GM19324 (cell line): ENCODE data around the gene MSN.
A peak's percentile ranks its signal among the peaks of the same experiment; 100 is the strongest.

Source experiments
- ATAC-seq: cut with Tn5 transposase; IDR thresholded peaks from one replicate; pipeline ENCODE4 v1.9.1; 2021; ENCODE audit warnings: mild to moderate bottlenecking, moderate library complexity; ENCODE audit not compliant: unreplicated experiment, low FRiP score

The MSN gene

GRCh38 chrX:65671966-65672365 lies 4.5 kb downstream of the MSN start:
- ATAC-seq = no peak

- ATAC-seq = no peak
Observed at GRCh38 chrX:65673857-65674203, 6.4 kb downstream of the MSN start.

GRCh38 chrX:65674204-65674893 lies 6.9 kb downstream of the MSN start:
- no peak for ATAC-seq

GRCh38 chrX:65677954-65678469 lies 10.6 kb downstream of the MSN start:
- no peak for ATAC-seq

GRCh38 chrX:65679071-65679540 lies 11.7 kb downstream of the MSN start:
- no peak for ATAC-seq

- ATAC-seq = no peak
Observed at GRCh38 chrX:65681810-65682209, 14.4 kb downstream of the MSN start.

- no peak for ATAC-seq
Observed at GRCh38 chrX:65685112-65685511, 17.7 kb downstream of the MSN start.

- ATAC-seq = no peak
Observed at GRCh38 chrX:65686236-65686635, 18.8 kb downstream of the MSN start.

- ATAC-seq = no peak
Observed at GRCh38 chrX:65687367-65687766, 19.9 kb downstream of the MSN start.

- peak; percentile 90 for ATAC-seq
Observed at GRCh38 chrX:65688403-65688871, 21.0 kb downstream of the MSN start.

- no peak for ATAC-seq
Observed at GRCh38 chrX:65689377-65689776, 21.9 kb downstream of the MSN start.

- no peak for ATAC-seq
Observed at GRCh38 chrX:65690057-65690855, 22.8 kb downstream of the MSN start.

GRCh38 chrX:65695849-65696449 lies 28.5 kb downstream of the MSN start:
- ATAC-seq = no peak

- ATAC-seq = no peak
Observed at GRCh38 chrX:65696613-65697012, 29.2 kb downstream of the MSN start.

GRCh38 chrX:65697211-65697641 lies 29.8 kb downstream of the MSN start:
- no peak for ATAC-seq

GRCh38 chrX:65697915-65698796 lies 30.7 kb downstream of the MSN start:
- peak; percentile 80 for ATAC-seq

GRCh38 chrX:65702956-65703355 lies 35.5 kb downstream of the MSN start:
- ATAC-seq = no peak

- ATAC-seq = no peak
Observed at GRCh38 chrX:65705439-65705838, 38.0 kb downstream of the MSN start.

- no peak for ATAC-seq
Observed at GRCh38 chrX:65706041-65706828, 38.8 kb downstream of the MSN start.
